NCI-H82 (cell line): Measurements from ENCODE around the gene MBD2.
"Not testable (repeated sequence)": the region's sequence is repeated elsewhere in the genome, so short reads cannot be mapped to it uniquely, and the experiment has no call there.

ENCODE experiments used
- DNase-seq: peaks from one replicate; lab custom pipeline; 2025; lab: John Stamatoyannopoulos, UW

Gene MBD2

DNA sequence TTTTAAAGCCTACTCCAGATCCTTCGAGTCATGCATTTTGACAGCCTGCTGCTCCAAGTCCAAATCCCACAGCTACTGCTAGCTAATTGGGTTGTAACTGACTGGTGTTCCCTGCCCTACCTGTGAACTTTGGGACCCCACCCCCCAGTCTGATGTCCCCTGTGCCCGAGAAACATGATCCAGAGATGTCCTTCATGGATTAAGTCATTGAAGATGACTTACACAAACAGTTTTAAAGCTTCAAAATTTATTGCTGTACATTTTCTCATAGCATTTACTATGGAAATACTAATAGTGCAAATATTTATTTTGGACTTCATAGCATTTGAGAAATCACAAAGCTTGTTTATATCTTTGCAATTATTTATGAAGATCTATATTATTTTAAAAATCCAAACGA lies 73.1 kb downstream of the MBD2 start:
- peak; percentile 52 for DNase-seq

DNA sequence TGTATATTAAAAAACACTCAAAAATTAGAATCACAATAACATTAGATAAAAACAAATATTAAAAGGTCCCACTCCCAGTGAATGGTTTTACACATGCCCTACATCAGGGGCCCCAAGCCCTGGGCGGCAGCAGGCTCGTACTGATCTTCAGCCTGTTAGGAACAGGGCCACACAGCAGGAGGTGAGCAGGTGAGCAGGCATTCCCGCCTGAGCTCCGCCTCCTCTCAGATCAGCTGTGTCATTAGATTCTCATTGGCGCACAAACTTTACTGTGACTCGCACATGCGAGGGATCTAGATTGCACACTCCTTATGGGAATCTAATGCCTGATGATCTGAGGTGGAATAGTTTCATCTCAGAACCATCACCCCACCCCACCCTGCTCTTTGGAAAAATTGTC lies 74.2 kb downstream of the MBD2 start:
- peak; percentile 9 for DNase-seq

DNA sequence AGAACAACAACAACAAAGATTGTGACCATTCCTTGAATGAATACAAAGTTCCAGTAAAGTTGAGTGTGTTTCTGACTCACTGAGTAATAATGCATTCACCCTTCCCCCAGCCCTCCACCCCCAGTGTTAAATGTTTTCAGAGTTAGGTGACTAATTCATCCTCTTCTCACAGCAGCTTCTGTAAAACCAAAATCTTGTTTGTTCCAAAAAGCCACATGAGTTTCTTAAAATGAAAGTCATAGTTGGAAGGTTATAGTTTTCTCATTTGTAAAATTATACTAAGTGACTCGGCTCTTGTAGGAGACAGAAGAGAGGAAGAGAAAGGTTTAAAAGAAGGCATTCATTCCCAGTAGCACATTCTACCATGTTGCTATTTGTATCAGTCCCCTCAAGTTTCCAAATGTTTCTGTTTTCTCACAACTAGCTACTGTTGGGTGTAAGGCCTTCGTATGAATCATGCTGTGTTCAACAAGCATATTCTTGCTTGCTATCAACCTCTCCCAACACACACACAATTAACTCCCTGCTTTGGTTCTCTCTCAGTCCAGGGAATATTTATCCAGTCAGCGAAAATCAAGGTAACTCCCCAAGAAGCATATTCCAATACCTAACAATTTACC lies 75.3 kb downstream of the MBD2 start:
- DNase-seq = no peak

DNA sequence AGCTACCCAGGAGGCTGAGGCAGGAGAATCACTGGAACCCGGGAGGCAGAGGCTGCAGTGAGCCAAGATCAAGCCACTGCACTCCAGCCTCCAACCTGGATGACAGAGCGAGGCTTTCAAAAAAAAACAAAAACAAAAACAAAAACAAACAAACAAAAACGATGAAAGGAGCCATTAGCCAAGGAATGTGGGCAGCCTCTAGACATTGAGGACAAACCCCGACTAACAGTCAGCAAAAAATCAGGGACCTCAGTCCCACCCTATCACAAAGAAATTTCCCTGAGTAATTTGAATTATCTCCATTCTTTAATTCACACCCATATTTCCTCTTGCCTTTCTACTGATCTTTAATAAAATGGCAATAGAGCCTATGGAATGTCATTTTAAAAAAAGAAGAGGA lies 75.8 kb downstream of the MBD2 start:
- DNase-seq = no peak

- DNase-seq = peak; percentile 95
These were observed 76.3 kb downstream of the MBD2 start for GRCh38 chr18:54148151-54148550.

DNA sequence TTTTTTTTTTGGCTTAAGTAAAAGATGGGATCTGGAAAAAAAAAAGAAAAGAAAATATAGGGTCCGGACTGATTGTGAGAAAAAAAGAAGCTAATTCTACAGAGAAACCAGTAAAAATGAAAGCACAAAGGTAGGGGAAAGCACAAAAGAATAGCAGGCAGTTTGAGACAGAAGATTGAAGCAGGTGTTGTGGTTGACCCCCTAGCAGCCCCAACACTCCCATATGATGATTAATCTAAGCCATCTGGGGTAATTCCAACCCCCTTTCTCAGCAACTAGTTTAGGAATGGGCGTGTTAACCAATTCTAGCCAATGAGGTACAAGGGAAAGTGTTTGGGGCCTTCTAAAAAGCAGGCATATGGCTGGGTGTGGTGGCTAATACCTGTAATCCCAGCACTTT lies 77.0 kb downstream of the MBD2 start:
- peak; percentile 86 for DNase-seq

DNA sequence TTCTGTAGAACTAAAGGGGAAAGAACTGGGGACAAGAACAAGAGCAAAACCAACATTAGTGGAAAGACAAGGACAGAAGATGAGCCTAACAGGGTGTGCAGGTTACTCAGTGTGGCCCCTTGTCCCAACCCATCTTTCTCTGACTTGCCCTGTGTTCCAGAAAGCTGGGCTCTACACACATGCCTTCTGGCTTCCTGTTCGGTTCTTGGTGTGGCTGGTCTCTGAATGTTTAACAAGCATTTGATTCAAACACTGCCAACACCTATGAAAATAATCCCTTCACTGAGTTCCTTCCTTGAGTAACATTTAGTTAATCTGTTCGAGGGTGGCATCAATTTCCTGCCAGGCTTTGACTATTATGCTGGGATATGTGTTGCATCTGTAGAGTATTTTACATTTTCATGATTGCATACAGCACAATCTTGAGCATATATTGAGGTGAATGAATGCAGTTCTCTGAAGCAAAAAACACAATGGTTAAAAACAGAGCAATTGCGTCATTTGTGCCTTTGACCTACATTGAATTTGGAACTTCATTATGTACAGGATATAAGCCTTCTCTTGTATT lies 83.3 kb downstream of the MBD2 start:
- DNase-seq = no peak

GRCh38 chr18:54140641-54141040 lies 83.8 kb downstream of the MBD2 start:
- no peak for DNase-seq

- no peak for DNase-seq
These were observed 89.3 kb downstream of the MBD2 start for GRCh38 chr18:54135216-54135615.

DNA sequence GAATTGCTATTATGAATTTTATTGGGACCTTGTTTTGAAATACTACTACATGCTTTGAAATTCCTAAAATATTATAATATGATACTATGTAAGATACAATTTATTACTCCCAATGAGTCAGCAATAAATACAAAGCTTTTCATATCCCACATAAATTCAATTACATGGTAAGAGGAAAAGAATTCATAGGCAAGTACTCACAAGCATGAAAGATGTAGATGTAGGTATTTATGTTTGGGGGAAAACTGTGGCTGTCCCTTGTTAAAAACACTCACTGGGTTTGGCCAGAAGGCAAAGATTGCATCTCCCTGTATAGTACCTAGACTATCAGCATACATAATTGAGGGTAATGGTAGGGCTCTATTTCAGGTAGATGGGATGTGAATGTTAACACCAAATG lies 90.4 kb downstream of the MBD2 start:
- no peak for DNase-seq

DNA sequence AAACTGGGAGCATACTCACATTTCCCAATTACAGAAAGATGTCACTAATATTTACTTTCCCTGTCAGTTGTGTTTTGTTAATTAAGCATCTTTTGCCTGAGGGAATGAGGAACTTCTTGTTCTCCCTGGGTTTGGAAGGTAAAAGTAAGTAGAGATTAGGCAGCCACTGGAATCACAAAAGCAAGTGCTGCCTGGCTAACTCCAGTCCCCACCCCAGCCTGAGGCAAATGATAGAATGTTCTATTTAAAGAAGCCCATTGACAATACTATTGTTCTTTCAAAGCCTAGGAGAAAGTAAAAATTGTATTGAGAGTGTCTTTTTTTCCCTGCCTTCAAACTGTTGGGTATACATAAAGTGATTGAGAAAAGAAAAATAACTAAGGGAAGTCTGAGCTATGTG lies 93.8 kb downstream of the MBD2 start:
- no peak for DNase-seq

GRCh38 chr18:54130177-54130576 lies 94.3 kb downstream of the MBD2 start:
- DNase-seq = no peak

DNA sequence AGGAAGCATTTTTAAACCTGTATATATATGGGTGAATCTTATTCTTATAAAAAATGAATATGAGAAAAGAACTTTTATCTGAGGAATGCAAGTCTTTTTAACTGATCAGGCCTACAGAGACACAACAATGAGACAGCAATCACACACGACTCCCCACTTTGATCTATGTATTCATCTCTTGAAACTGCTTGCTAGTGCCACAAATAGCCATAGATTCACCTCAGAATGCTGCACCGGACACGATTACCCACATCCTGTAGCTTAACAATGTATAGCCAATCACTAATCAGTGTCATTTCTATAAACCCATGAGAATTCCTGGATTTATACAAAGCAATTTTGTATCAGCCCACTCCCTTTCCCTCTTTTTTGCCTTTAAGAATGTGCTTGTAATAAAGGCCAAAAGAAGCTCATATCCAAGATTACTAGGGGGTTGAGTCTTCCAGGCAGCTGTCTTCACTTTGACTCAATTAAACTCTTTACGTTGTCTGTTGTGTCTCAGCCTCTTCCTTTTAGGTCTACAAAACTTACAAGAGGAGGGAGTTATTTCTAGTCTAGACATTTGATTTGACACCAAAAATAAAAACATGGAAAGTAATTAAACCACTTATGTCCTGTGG lies 94.9 kb downstream of the MBD2 start:
- no peak for DNase-seq

DNA sequence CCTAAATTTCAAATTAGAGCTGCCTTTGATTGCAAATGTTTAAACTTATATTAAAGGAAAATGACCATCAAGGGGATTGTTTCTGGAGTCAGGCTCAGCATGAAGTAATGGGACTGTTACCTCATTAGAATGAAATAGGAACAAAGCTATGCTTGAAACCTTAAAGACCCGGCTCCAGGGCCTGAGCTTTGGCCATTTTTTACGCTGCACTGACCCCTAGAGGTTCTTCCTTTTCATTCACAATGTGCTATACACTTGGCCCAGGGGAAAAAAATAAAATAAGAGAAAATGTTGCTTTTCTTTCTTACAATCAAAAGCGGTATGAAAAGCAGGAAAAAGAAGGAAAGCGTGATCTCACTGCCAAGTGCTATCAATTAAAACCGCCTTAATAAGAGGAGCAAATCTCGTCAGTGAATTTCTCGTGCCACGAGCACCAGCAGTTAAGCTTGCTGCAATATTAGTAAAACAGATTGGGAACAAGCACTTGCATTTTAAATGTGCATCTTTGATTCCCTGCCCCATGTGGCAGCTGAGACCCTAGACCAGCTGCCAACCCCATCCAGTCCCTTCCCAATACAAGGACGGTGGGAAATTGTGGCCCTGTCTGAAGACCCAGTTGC lies 96.6 kb downstream of the MBD2 start:
- DNase-seq = peak; percentile 80

DNA sequence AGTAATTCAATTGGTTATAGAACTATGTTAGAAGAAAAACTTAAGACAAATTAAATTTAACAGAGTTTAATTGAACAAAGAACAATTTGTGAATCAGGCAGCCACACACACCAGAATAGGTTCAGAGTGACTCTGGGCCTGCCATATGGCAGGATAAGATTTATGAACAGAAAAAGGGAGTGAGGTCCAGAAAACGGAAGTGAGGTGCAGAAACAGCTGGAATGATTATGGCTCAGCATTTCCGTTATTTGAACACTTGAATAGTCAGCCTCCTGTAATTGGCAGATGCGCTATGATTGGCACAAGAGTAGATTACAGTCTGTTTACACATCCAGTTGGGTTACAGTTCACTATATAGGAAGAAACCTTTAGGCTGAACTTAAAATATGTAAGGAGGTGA lies 99.0 kb downstream of the MBD2 start:
- no peak for DNase-seq

- DNase-seq = not testable (repeated sequence)
These were observed 100.6 kb downstream of the MBD2 start for GRCh38 chr18:54123720-54124440.

- peak; percentile 78 for DNase-seq
These were observed 104.9 kb downstream of the MBD2 start for GRCh38 chr18:54119524-54120019.

- DNase-seq = no peak
These were observed 106.4 kb downstream of the MBD2 start for GRCh38 chr18:54117853-54118773.

DNA sequence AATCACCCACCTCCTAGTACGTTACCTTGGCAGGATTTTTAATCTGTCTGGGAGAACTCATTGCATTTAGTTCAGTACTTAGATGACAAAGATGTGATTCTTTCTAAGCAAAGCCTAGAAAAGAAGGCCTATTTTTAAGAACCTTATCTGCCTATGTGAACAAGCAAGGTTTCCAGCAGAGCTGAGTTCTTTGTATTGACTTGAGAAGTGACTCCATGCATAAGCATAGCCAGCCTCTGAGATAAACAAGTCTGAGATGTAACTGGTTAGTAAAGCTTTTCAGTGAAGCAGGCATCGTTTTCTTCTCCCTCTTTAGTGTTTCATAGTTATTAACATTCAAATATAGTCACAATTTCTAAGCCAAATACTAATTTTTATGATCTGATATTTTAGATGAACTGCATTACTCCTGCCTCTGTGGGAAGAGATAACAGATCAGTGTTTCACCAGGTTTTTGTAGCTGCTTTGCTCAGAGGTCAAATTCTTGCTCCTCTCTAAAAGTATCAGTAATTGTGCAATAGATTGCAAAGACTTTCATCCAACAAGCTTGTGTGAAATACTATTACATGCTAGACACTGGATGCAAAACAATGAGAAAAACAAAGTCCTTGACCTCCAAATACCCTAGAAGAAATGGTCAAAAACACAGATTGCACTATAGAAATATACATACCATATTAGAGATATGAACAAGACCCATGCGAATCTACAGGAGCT lies 107.8 kb downstream of the MBD2 start:
- DNase-seq = peak; percentile 53

DNA sequence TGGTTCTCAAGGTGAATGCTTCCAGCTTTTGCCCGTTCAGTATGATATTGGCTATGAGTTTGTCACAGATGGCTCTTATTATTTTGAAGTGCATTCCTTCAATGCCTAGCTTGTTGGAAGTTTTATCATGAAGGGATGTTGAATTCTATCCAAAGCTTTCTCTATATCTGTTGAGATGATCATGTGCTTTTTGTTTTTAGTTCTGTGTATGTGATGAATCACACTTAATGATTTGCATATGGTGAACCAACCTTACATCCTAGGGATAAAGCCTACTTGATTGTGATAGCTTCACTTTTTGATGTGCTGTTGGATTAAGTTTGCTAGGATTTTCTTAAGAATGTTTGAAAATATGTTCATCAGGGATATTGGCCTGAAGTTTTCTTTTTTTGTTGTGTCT lies 112.1 kb downstream of the MBD2 start:
- DNase-seq = no peak
